GM18909 (cell line): ENCODE measurements around the gene TFRC.
"Not testable (repeated sequence)": the region's sequence is repeated elsewhere in the genome, so short reads cannot be mapped to it uniquely, and the experiment has no call there.

Experiments used
- ATAC-seq: cut with Tn5 transposase; IDR thresholded peaks from one replicate; pipeline ENCODE4 v1.9.1; 2021; ENCODE audit warnings: mild to moderate bottlenecking; ENCODE audit not compliant: unreplicated experiment, poor library complexity

Gene TFRC

DNA sequence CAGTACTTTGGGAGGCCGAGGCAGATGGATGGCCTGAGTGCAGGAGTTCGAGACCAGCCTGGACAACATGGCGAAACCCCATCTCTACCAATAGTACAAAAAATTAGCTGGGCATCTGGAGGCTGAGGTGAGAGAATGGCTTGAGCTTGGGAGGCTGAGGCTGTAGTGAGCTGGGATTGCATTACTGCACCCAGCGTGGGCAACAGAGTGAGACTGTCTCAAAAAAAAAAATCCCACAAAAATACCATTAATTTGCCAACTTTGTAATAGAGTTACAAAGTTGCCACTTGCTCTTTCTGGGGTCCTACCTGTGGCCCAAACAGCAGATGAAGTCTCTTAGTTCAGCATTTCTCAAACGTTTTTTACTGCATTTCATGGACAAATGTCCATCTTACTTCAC, 6.0 kb upstream of the TFRC start:
- ATAC-seq = no peak

GRCh38 chr3:196082619-196082971, 705 bp upstream of the TFRC start:
- ATAC-seq = no peak

DNA sequence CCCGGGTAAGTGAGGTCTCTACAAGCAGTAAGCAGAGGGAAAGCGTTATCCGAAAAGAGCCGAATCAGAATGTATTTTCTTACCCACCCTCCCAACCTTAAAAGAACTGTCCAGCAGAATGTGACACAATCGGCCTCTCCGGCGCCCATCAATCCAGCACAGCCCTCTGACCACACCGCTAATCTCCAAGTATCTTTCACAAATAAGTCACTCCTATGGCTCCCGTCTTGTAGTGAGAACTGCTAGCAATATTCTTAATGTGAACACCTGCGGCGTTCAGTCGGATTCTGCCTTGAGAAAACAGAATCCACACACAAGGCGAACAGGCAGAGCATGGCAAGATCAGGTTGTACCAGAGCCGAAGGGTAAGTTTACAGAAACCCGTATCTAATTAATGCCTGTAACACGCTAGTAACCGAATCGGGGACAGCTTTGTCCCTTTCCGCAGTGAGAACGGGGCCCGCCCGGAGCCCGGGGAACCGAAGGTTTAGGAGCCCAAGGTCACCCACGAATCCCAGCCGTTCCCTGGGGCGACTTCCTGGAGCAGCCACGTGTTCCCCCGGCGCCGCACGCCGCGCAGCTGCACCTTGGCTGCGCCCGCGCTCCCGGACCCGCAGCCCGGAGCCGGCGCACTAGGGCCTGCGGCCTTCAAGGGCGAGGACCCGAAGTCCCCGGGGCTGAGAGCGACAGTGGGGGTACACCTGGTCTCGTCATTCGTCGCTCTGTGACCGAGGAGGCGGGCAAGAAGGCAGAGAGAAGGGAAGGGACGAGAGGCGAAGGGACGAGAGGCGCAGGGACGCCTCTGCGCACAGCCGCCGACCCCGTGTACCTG, 672 bp downstream of the TFRC start:
- ATAC-seq = peak; percentile 46

DNA sequence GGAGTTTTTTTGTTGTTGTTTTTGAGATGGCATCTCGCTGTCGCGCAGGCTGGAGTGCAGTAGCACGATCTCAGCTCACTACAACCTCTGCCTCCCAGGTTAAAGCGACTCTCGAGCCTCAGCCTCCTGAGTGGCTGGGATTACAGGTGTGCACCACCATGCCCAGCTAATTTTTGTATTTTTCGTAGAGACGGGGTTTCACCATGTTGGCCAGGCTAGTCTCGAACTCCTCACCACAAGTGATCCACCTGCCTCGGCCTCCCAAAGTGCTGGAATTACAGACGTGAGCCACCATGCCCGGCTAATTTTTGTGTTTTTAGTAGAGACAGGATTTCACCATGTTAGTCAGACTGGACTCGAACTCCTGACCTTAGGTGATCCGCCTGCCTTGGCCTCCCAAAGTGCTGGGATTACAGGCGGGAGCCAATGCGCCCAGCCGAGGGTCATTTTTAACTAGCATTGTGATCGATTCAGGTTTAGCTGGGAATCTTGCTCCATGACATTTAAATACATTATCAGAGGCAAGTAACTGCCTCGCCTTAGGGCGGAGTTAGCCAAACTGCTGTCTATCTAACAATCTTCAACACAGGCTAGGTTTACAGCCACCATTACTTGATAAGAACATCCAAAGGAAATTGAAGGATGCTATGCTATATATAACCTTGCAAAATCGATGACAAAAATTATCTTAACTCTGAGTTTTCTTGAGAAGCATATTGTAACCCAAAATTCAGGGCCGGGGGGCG, 1.6 kb downstream of the TFRC start:
- ATAC-seq = not testable (repeated sequence)

DNA sequence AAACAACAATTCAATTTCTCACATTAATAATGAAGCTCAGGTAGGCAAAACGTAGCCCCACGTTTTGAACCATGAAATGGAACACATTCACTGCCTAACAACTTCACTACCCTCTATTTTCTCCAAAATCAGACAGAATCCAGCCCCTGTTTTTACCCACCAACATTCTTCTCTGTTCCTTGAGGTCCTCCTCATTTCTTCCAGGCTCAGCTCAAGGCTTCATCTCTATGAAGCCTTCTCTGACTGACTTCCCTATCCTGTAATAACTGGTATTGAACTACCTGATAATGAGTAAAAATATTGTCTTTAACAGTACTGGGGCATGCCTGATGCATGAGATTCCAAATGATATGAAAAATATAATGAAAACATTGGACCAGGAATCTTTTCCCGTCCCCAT, 2.2 kb downstream of the TFRC start:
- no peak for ATAC-seq

DNA sequence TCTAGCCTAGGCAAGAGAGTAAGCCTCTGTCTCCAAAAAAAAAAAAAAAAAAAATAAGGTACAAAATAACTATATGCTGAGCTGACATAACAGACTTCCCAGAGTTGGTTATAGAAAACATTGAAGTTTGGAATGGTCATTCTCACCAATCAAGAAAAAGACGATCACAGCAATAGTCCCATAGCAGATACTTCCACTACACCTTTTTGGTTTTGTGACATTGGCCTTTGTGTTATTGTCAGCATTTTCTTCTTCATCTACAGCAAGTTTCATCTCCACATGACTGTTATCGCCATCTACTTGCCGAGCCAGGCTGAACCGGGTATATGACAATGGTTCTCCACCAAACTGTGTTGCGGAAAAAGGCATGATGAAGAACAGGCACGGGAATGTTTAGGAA, 6.9 kb downstream of the TFRC start:
- no peak for ATAC-seq

- ATAC-seq = no peak
Observed at GRCh38 chr3:196073255-196073753, 8.6 kb downstream of the TFRC start.

GRCh38 chr3:196072313-196072712, 9.6 kb downstream of the TFRC start:
- ATAC-seq = no peak

DNA sequence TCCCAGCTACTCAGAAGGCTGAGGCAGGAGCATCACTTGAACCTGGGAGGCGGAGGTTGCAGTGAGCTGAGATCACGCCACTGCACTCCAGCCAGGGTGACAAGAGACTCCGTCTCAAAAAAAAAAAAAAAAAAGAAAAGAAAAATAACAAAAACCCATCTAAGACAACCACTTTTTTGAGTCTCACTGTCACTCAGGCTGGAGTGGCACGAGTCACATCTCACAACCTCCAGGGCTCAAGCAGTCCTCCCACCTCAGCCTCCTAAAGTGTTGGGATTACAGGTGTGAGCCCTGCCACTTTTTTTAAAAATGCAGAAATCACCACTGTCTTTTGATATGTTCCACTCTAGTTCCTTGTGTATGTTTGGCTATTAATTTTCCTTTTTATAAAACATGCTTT, 13.1 kb downstream of the TFRC start:
- not testable (repeated sequence) for ATAC-seq

GRCh38 chr3:196067439-196067838, 14.5 kb downstream of the TFRC start:
- ATAC-seq = no peak

GRCh38 chr3:196063971-196064370, 17.9 kb downstream of the TFRC start:
- no peak for ATAC-seq

DNA sequence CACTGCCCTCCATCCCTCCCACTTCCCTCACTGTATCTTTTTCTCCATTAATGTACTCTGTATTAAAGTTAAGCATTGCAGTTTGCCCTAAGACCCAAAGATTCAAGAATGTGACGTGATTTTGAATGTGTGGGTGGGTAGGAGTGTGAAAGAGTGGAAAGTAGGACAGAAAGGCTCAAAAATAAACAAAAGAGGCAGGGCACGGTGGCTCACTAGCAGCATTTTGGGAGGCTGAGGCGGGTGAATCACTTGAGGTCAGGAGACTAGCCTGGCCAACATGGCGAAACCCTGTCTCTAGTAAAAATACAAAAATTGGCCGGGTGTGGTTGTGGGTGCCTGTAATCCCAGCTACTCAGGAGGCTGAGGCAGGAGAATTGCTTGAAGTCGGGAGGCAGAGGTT, 18.4 kb downstream of the TFRC start:
- ATAC-seq = no peak

GRCh38 chr3:196063049-196063448, 18.8 kb downstream of the TFRC start:
- ATAC-seq = no peak

DNA sequence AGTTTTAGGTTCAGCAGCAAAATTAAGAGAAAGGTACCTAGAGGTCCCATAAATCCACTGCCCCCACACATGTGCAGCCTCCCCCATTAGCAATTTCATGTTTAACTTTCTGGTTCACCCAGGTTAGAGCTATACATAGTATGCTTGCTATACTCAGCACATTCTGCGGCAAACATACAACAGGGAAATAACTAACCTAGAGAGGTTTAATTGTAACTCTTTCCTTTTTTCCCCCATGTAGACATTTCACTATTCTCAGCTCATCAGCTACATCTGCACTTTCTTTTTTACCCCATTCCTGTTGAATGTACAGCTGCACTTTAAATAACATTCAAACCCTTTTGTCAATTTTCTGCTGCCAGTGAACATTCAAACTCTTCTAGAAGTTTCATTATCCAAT, 21.1 kb downstream of the TFRC start:
- no peak for ATAC-seq

DNA sequence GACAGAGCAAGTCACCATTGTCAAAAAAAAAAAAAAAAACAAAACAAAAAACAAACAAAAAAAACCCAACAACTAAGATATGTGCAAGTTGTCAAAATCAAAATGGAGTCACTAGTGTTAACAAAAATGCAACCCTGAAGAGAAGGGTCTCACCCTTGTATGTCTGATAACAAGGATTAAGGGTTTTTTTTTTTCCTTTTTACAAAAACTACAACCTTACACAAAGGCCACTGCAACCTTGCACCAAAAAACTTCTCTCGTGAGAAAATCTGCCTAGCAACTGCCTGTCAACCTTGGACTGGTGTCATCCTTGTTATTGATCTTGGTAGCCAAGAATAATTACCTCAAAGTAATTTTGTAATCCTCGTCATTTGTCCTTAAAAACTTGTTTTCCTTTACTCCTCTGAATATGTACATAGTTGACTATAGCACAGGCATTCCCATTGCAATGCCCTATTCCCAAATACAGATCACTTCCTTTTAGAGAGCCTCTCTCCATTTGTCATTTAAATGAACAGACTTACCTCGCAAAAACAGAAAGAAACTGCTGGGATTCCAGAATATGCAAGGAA, 24.0 kb downstream of the TFRC start:
- ATAC-seq = no peak

DNA sequence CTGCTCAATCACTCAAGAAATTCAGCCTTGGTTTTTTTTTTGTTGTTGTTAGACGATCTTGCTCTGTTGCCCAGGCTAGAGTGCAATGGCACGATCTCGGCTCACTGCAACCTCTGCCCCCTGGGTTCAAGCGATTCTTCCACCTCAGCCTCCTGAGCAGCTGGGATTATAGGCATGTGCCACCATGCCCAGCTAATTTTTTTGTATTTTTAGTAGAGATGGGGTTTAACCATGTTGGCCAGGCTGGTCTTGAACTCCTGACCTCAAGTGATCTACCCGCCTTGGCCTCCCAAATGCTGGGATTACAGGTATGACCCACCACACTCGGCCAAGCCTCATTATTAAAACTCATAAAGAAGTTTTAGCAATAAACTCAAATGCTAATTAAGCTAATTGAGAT, 25.5 kb downstream of the TFRC start:
- ATAC-seq = not testable (repeated sequence)

DNA sequence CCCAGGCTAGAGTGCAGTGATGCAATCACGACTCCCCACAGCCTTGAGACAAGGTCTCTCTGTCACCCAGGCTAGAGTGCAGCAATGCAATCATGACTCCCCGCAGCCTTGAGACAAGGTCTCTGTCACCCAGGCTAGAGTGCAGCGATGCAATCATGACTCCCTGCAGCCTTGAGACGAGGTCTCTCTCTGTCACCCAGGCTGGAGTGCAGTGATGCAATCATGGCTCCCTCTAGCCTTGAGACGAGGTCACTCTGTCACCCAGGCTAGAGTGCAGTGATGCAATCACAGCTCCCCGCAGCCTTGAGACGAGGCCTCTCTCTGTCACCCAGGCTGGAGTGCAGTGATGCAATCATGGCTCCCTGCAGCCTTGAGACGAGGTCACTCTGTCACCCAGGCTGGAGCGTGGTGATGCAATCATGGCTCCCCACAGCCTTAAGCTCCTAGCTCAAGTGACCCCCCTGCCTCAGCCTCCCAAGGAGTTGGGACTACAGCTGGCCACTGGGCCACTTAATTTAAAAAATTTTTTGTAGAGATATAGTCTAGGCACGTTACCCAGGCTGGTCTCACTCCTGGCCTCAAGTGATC, 26.1 kb downstream of the TFRC start:
- ATAC-seq = no peak

GRCh38 chr3:196055240-196055639, 26.6 kb downstream of the TFRC start:
- ATAC-seq = no peak

DNA sequence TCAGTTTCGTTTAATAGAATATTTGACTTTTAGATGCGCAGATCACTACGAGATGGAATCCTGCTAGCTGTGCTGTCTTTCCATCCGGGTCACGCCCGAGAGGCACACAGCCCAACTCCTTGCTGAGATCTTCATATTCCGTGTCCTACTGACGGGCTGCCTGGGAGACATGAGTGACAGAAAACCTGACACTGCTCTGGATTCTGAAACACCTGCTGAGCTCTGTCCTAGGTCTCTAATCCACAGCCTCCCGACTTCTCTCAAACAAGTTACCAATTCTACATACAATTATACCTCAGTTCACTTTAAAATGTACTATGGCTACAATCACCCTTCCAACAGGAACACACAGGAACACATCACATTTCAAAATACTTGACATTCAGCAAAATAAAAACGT, 27.2 kb downstream of the TFRC start:
- ATAC-seq = no peak

GRCh38 chr3:196053487-196053886, 28.4 kb downstream of the TFRC start:
- ATAC-seq = no peak
